IMR-90 (cell line): ENCODE data around the gene GSTT2B. TPM values are rescaled to one million over a fixed set of nuclear protein-coding genes. Genes with fewer than 3 reads are reported as not detected.
"Not testable (repeated sequence)": the region's sequence is repeated elsewhere in the genome, so short reads cannot be mapped to it uniquely, and the experiment has no call there.

Experiments
- ATAC-seq: fragments of 200-7000 bp; cut with Tn5 transposase; 2 replicates; pipeline ENCODE4 v1.9.1; 2020; ENCODE audit warnings: low read depth, mild to moderate bottlenecking, moderate library complexity
- BruUV-seq: library from RNA; stranded (reverse); fragments of 400-500 nt; replicated peaks from 2 replicates; lab custom pipeline; 2021; lab: Mats Ljungman, UMichigan
- CTCF ChIA-PET: fragments of 300-600 bp; formaldehyde crosslinking; extraction: SDS; loops from one replicate; lab custom pipeline; 2021; ENCODE audit warnings: antibody characterized with exemption; lab: Yijun Ruan, JAX
- POLR2A ChIA-PET: fragments of 300-600 bp; sonication (Branson Sonifier 250); formaldehyde crosslinking; loops from one replicate; lab custom pipeline; 2022; ENCODE audit warnings: antibody characterized with exemption; ENCODE audit not compliant: unreplicated experiment; lab: Charles Lee
- DNase-seq: peaks from one replicate; pipeline ENCODE4 v3.0.0; 2013
- H2AFZ ChIP-seq: replicated peaks from 2 replicates; pipeline ENCODE3; 2013; ENCODE audit warnings: low read length, mild to moderate bottlenecking; ENCODE audit not compliant: poor library complexity
- H2AK5ac ChIP-seq: 2 replicates; pipeline ENCODE4 v1.6.1; 2013; ENCODE audit warnings: low read depth, low read length, inconsistent platforms
- H2AK9ac ChIP-seq: replicated peaks from 2 replicates; pipeline ENCODE3; 2013; ENCODE audit warnings: mild to moderate bottlenecking, low read depth, low read length, moderate library complexity; ENCODE audit not compliant: poor library complexity
- H2BK120ac ChIP-seq: 2 replicates; pipeline ENCODE4 v1.6.1; 2013; ENCODE audit warnings: low read depth, low read length, inconsistent platforms
- H2BK15ac ChIP-seq: 3 replicates; pipeline ENCODE4 v1.6.1; 2013; ENCODE audit warnings: low read depth, low read length, inconsistent platforms
- H2BK20ac ChIP-seq: 2 replicates; pipeline ENCODE4 v1.6.1; 2013; ENCODE audit warnings: low read depth, mild to moderate bottlenecking, inconsistent platforms, low read length, moderate library complexity
- H2BK5ac ChIP-seq: 2 replicates; pipeline ENCODE4 v1.6.1; 2013; ENCODE audit warnings: mild to moderate bottlenecking, low read depth, low read length, inconsistent platforms; ENCODE audit not compliant: poor library complexity, severe bottlenecking
- H3K14ac ChIP-seq: replicated peaks from 2 replicates; pipeline ENCODE4 v1.6.1; 2013; ENCODE audit warnings: low read depth, low read length, inconsistent platforms
- H3K18ac ChIP-seq: 2 replicates; pipeline ENCODE4 v1.6.1; 2013; ENCODE audit warnings: low read depth, low read length, control low read depth
- H3K23ac ChIP-seq: 2 replicates; pipeline ENCODE4 v1.6.1; 2013; ENCODE audit warnings: low read depth, low read length, inconsistent platforms
- H3K27ac ChIP-seq: 2 replicates; pipeline ENCODE4 v1.5.1; 2013; ENCODE audit warnings: mild to moderate bottlenecking, control low read depth, low read length; ENCODE audit not compliant: insufficient read depth
- H3K27me3 ChIP-seq: 2 replicates; pipeline ENCODE4 v1.6.1; 2013; ENCODE audit warnings: low read length; ENCODE audit not compliant: control insufficient read depth, insufficient read depth
- H3K36me3 ChIP-seq: 2 replicates; pipeline ENCODE4 v1.6.1; 2013; ENCODE audit warnings: low read length, mixed read lengths; ENCODE audit not compliant: control insufficient read depth, insufficient read depth
- H3K4ac ChIP-seq: 2 replicates; pipeline ENCODE4 v1.6.1; 2013; ENCODE audit warnings: low read depth, low read length, inconsistent platforms
- H3K4me1 ChIP-seq: 2 replicates; pipeline ENCODE4 v1.6.1; 2013; ENCODE audit warnings: low read length, mixed read lengths; ENCODE audit not compliant: control insufficient read depth, insufficient read depth
- H3K4me2 ChIP-seq: 2 replicates; pipeline ENCODE4 v1.6.1; 2013; ENCODE audit warnings: low read depth, mild to moderate bottlenecking, control low read depth, low read length, moderate library complexity
- H3K4me3 ChIP-seq: 2 replicates; pipeline ENCODE4 v1.5.1; 2013; ENCODE audit warnings: low read depth, mild to moderate bottlenecking, control low read depth, low read length, moderate library complexity; ENCODE audit not compliant: insufficient read depth
- H3K56ac ChIP-seq: 2 replicates; pipeline ENCODE4 v1.6.1; 2013; ENCODE audit warnings: low read length, inconsistent platforms; ENCODE audit not compliant: insufficient read depth; ENCODE audit errors: extremely low read depth
- H3K79me1 ChIP-seq, 2 experiments: 2 replicates each; pipeline ENCODE4 v1.6.1; 2013; ENCODE audit warnings: low read length in 2 of 2, inconsistent platforms in 1 of 2, low read depth in 1 of 2
- H3K9ac ChIP-seq: 2 replicates; pipeline ENCODE4 v1.6.1; 2013; ENCODE audit warnings: low read depth, low read length, control low read depth
- H3K9me1 ChIP-seq: 2 replicates; pipeline ENCODE4 v1.6.1; 2013; ENCODE audit warnings: low read length, inconsistent platforms; ENCODE audit not compliant: insufficient read depth
- H3K9me3 ChIP-seq: 2 replicates; pipeline ENCODE4 v1.6.1; 2013; ENCODE audit warnings: low read length; ENCODE audit not compliant: control insufficient read depth, insufficient read depth
- H4K20me1 ChIP-seq: 2 replicates; pipeline ENCODE4 v1.6.1; 2013; ENCODE audit warnings: low read length, inconsistent platforms; ENCODE audit not compliant: insufficient read depth
- H4K5ac ChIP-seq: 2 replicates; pipeline ENCODE4 v1.6.1; 2013; ENCODE audit warnings: mild to moderate bottlenecking, low read depth, low read length, control low read depth
- H4K8ac ChIP-seq, 2 experiments: 2 replicates each; pipeline ENCODE4 v1.6.1; 2013; ENCODE audit warnings: low read depth in 2 of 2, low read length in 2 of 2, control low read depth in 1 of 2, inconsistent platforms in 1 of 2
- H4K91ac ChIP-seq: 2 replicates; pipeline ENCODE4 v1.6.1; 2013; ENCODE audit warnings: low read depth, low read length, inconsistent platforms; ENCODE audit not compliant: insufficient read depth
- WGBS, 2 experiments: methylation state at CpG; one replicate each; pipeline versions ENCODE4 v1.1.5 to v1.1.7; 2013; ENCODE audit warnings: missing lambda C conversion rate in 2 of 2; ENCODE audit not compliant: insufficient read length in 1 of 2; ENCODE audit errors: extremely low coverage in 2 of 2; 5-methylcytosine and 5-hydroxymethylcytosine counted together
- dilution Hi-C: fragments of 300-500 bp; cut with HindIII; formaldehyde crosslinking; loops from one replicate; pipeline ENCODE4 v1.14.3; 2018; ENCODE audit warnings: low sequenced_read_pairs; ENCODE audit not compliant: unreplicated experiment
- in situ Hi-C: fragments of 300-500 bp; cut with MboI; formaldehyde crosslinking; loops from 3 replicates; pipeline ENCODE4 v1.14.3; 2019; ENCODE audit warnings: low sequenced_read_pairs, inconsistent platforms, mixed read lengths
- intact Hi-C: fragments of 100-400 bp; cut with micrococcal nuclease; formaldehyde crosslinking; loops from 2 replicates; pipeline ENCODE4 v1.10.0; 2022
- polyA plus RNA-seq, 3 experiments: library from polyadenylated mRNA; depleted of rRNA; stranded (reverse); fragments of >200 nt; gene quantifications; 2 replicates each; pipeline ENCODE4 v1.2.3, GENCODE V29; 2012; ENCODE audit warnings: low replicate concordance in 1 of 3
- total RNA-seq: library from RNA; depleted of rRNA; stranded (reverse); fragments of >200 nt; gene quantifications from 2 replicates; pipeline ENCODE4 v1.2.3, GENCODE V29; 2012

Gene GSTT2B
- total and polyA plus RNA-seq, 2 of the 4 experiments (the other 2 are of a cell fraction): 15.1 to 77.0 TPM

DNA sequence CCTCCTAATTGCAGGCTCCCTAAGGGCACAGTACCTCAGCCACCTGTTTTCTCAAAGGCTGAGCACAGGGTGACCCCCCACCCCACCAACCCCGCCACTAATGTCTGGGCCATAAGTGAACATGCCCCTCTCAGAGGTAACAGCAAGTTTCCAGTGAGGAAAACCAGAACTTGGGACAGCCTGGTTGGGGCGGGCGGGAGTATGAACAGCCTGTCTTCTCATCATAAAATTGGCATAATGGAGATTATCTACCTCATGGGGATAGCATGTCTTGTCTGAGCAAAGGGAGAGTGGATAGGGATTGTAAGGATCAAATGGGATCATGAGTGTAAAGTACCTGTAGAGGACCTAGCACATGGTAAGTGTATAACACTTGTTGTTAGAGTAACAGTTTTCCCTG is 10.9 kb upstream of the GSTT2B start:
- H2AK5ac ChIP-seq, H3K14ac ChIP-seq, H4K91ac ChIP-seq, H3K18ac ChIP-seq, H3K4me2 ChIP-seq, ATAC-seq, H4K5ac ChIP-seq, H3K4ac ChIP-seq, H3K9me1 ChIP-seq, H2AFZ ChIP-seq, H2BK5ac ChIP-seq, intact Hi-C loops, H4K20me1 ChIP-seq, H3K4me3 ChIP-seq, H4K8ac ChIP-seq, H2AK9ac ChIP-seq, H3K9me3 ChIP-seq, H2BK15ac ChIP-seq, H3K27ac ChIP-seq, H3K4me1 ChIP-seq, in situ Hi-C loops, H3K9ac ChIP-seq, H3K56ac ChIP-seq, H3K27me3 ChIP-seq, CTCF ChIA-PET, POLR2A ChIA-PET, DNase-seq, BruUV-seq, H2BK120ac ChIP-seq, dilution Hi-C loops, H3K23ac ChIP-seq, H2BK20ac ChIP-seq: not testable (repeated sequence)
- WGBS, 2 experiments: no CpG with 5 or more reads among the region's 3 CpGs
- H3K79me1 ChIP-seq: peaks cover 9 to 23% of the 10 kb centered on the region in 2 experiments
- H3K36me3 ChIP-seq: peaks cover 21% of the 10 kb centered on the region
